Measurements from ENCODE around the gene PHACTR3.
"Not testable (repeated sequence)": the region's sequence is repeated elsewhere in the genome, so short reads cannot be mapped to it uniquely, and the experiment has no call there.

The PHACTR3 gene

DNA sequence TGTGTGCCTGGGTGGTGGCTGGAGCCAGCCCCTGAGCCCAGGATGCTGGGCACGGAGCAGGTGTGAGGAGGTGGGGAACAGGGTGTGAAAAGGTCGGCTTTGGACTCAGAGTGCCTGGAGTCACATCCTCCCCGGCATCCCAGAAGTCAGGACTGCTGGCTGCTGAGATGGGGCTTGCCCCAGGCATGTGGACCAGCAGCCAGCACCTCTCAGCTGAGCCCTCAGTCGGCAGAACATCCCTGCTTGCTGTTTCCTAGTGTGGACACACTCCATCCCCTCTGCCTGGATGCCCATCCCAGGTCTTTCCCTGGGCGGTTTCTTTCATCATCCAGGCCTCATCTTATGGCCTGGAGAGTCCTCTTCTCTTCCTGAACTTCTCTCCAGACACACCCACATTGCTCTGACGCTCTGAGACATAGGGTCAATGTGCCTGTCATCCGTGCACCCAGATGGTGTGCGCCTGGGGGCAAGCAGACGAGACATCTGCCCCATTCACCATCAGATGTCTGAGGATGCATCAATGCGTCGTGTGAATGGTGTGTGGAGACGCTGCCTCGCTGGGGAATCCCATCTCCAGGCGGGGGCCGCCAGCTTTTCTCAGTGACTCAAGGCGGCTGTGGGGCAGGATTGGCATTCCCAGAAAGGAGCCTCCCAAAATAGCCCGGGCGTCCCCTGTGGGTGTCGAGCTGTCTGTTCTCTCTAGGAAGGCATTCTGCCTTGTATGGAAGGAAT, 224.9 kb downstream of the PHACTR3 start:
- no peak for DNase-seq (ENCODE audit: low spot score)

DNA sequence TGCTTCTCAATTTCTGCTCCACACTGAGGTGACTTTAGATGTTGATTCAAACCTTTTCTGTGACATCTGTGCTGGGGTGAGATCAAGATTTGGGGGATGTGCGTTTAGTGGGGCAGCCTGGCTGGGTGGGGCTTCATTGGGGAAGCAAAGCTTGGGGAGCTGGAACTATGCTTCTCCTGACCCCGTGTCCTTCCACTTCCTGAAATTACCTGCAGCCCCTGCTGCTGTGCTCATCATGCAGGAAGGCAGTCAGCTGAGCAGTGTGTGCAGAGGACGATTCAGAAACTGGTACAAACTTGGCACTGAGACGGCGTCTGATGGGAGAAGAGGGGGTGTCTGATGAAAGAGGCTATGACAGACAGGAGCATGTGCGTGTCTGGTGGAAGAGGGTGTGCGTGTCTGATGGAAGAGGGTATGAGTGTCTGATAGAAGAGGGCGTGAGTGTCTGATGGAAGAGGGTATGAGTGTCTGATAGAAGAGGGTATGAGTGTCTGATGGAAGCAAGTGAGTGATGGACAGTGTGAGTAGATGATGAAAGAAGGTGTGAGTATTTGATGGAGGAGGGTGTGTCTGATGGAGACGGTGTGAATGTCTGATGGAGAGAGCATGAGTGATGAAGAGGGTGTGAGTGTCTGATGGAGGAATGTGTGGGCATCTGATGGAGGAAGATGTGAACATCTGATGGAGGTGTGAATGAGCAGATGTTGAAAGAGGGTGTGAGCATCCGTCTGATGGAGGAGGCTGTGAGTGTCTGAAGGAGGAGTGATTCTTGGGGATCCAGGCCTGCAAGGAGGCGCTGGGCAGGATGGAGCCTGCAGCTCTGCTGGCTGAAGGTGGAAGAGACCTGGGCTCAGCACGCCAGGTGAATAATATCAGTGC, 225.7 kb downstream of the PHACTR3 start:
- DNase-seq (ENCODE audit: low spot score) = no peak

DNA sequence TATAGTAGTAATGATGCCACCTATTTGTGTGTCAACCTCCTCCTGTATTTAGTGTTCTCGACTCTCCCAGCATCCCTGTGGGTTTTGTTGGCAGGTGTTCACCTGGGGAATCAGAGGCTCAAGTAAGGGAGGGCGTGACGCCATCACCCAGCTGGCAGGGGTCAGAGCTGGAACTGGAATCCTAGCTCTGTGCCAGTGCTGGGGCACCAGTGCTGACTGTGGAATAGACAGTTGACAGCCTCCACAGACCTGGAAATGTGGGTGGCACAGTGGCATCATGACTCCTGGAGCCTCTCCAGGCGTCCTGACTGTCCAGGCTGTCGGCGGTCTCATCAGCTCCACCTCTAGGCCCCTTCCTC, 226.3 kb downstream of the PHACTR3 start:
- DNase-seq (ENCODE audit: low spot score) = no peak

DNA sequence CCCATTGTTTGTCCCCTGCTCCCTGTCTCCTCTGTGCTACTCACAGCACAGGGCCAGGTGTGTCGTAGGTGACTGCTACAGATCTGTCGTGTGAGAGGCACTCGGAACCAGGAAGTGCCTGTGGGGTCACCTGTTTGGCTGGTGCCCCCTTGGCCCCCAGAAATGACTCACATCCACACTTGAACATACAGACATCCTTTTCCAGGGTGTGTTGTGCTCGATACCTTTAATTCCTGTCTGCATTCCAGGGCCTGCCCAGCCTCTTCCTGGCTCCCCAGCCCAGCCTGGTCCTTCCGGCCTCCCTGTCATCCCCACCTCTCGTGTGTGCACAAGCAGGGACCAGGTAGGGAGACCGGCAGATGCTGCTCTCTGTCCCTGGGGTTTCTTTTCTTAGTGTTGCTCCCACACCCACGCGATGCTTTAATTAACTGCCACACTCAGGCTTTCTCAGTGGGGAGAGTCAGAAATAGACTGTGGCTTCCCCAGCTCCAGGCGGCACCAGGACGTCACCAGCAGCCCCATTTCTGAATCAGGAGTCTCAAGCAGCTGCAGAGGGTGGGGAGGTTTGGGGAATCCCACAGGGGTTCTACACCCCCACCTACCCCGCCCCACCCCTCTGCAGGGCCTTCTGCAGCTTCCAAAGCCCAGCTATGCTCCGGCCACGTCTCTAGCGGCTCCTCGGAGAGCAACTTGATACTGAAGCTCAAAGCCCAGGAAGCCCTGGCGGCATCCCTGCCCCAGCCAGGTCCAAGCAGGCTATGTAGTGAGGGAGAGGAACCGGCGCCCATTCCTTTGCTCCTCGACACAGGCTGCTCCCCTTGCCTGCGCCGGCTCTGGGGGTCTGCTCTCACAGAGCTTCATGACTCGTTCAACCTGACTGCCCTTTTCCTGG, 226.9 kb downstream of the PHACTR3 start:
- no peak for DNase-seq (ENCODE audit: low spot score)

DNA sequence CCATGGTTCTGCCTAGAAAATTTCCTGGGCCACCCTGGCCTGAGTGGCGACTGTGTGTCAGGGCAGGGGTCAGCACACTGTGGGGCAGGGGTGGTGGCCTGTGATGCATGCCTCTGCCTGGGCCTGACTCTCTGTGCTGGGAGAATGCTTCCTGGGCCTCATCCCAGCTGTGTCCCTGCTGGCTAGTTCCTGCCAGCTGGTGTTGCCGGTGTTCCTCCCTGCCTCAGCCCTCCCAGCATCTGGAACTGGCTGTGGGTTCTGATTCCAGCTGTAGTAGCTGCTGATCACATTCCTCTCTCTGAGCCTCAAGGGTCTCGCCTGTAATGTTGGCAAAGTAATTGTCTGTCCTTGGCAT, 227.6 kb downstream of the PHACTR3 start:
- no peak for DNase-seq (ENCODE audit: low spot score)

DNA sequence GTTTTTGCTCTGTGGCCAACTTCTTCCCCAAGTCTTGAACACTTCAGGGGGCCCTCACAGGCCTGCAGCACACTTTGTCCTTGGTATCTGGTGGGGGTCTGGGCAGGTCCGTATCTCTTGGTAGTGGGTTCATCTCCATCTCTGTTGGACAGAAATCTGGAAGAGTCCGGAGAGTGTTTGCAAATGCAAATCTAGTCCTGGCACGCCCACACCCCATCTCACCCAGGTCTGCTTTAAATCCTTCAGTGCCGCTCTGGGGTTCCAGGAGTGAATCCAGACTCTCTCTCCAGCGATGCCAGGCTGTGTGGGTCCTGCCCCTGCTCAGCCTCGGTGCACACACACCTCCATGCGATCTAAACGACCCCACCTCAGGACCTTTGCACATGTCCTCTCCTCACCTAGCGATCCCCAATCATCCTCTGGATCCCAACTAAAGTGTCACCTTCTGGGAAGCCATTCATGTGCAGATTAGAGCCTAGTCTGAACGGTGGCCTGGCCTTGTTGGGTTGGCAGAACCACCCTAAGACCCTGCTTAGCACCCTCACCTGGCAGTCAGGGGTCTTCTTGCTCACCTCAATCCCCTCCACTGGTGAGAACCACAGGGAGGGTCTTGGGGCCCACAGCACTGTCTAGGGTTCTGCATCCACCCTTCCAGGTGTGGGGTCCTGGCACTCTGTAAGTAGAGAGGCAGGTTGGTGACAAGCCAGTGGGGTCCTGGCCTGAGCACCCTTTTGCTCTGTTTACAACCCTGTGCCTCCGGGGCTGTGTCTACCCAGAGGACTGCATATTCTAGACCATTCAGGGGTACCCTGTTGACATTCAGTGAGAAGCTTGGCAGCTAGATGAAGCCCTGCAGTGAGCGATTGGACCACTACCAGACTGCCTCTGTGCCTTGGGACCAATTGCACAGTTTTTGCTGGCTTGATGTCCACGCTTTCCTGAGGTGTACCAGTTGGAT, 228.3 kb downstream of the PHACTR3 start:
- DNase-seq (ENCODE audit: low spot score) = no peak

DNA sequence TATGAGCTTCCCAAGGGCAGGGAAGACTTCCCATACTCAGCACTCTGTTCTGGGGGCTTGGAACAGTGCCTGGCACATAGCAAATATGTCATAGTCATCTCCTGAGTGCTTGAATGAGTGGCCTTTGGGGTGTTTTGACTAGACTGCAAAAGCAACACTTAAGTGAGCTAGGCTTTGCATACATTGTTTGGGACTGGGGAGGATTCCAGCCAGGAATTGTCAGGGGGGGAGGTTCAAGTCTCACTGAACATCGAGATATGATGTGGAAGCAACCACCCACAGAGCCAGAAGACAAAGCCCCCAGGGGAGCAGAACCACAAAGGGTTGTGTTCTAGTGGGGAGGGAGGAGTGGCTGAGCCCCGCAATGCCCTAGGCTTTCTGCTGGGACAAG, 230.7 kb downstream of the PHACTR3 start:
- DNase-seq (ENCODE audit: low spot score) = no peak

DNA sequence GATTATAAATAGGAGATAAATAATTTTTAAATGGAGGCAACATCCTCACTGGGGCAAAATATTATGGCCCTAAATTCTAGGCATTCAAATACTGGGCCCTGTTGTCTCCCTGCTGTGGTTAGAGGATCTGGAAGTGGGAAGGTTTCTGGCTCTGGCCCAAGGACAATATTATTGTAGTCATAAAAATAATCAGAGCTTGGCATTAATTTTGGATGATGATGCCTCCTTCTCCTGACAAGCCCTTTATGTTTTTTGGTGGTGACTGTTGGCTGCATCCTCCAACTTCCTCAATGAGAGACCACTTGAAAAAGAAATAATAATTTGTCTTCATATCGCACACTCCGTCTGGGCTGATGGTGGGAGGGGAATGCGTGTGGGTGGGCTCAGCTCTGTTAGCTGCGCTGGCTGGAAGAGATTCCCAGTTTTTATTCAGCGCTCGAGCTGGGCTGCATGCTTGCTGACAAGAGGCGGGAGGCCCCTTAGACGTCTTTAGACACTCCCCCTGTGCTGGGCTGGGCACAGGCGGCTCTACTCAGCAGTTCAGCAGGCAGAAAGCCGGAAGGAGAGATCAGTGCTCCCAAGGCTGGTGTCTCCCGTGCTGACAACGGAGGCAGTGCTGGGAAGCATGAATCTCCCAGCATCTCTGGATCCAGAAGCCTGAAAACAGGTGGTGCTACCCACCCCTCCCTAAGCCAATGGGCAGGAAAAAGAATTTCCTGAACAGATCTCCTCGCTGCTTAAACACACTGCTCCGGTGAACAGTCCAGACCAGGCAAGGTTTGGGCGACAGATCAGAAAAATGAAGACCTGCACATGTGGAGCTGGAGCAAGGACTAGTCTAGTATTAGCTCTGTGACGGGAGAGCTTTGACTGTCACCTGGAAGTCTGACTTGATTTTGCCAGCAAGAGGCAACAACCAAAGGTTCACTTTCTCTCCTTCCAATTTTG, 231.4 kb downstream of the PHACTR3 start:
- DNase-seq (ENCODE audit: low spot score) = peak; percentile 60

DNA sequence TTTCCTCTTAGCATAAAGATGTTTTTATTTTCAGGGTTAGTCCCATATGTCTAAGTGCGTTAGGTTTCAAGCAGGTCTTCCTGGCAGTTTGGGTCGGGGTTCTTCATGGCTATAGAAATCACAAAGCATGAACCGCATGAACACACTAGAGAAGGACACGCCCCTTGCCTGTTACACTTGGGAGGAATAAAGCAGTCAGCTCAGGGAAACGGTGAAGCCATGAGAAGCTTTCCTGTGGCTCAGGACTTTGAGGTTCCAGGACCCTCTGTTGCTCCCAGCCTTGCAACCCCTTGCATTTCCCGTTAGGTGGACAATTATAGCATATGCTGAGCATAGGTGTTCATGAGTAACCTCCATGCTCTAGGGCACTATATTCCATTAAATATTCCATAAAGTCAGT, 232.4 kb downstream of the PHACTR3 start:
- no peak for DNase-seq (ENCODE audit: low spot score)

DNA sequence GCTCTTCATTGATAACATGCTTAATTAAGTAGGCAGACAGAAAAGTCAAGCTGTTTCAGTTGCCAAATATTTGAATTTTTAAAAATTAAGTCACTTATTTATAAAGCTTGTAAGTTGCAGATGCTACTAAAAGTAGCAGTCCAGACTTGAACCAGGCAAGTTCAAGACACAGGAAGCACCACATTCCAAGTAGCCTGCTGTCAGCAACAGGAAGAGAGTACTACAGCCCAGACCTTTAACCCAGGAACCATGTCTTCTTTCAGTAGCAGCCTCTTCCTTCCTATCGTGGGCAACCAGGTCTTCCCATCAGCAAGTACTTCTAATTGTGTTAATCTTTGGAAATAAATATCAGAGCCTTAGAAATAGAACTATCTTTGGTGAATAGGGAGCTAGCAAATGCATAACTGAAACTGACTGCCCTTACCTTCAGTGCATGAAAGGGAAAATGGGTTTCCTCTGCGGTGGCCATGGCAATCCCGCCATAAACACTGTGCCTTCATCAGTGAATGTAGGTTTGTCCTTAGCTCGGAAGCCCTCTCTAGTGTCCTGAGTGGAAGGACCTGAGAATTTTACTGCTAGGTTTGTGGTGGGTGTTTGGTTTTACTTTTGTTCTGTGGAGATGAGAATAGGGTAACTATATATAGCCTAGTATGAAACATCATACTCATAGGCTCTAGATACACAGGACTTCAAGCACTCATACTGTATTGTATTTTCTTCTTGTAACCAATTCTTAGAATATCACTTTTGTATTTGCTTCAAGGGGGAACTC, 233.5 kb downstream of the PHACTR3 start:
- DNase-seq (ENCODE audit: low spot score) = no peak

DNA sequence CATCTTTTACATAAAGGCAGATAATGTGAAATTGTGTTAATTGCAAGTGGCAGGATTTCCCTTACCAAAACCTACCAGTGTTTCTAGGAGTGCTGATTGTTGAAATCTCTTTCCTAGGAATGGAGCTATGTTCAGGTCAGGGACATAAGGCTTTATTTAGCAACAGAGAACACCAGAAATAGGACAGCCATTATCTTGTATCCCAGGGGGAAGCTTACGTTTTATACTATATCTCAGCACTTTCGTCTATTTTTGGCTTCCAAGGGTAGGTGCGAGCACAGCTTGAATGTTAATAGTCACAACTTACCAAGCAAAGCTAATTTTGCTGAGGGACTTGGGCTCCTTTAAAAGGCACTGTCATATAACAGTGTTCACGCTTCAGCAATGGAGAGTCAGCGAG, 235.1 kb downstream of the PHACTR3 start:
- DNase-seq (ENCODE audit: low spot score) = no peak

DNA sequence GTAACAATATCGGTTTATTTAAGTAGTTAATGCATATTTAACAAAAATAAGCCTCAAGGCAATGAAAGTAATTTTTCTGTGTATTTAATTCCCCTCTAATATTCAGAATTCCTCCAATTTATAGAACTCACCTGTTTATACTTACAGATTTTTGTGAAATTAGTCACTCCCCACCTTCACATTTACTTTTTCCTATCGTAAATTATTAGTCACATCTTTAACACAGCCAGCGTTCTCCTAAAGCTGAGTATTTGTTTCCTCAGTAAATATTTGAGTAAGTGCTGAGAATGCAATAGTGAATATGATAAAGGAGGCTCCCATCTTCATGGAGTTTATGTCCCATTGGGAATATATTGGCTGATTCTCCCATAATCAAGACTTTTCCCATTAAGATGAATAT, 241.1 kb downstream of the PHACTR3 start:
- no peak for DNase-seq (ENCODE audit: low spot score)

DNA sequence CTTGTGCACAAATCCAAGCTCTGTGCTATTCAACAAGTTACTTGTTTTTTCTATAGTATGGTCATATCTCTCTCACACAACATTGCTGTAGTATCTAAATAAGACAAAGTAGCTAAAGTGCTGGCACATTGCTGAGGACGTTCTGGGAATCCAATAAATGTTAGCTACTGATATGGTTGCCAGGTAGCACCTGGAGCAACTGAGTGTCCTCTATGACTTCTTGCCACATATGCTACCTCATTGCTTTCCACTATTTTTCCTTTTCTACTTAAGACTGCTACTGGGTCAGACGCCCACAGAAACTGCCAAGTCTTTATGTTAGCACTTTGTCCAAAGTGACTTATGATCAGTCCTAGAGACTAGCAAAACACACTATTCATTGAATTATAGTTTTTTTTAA, 243.8 kb downstream of the PHACTR3 start:
- no peak for DNase-seq (ENCODE audit: low spot score)

DNA sequence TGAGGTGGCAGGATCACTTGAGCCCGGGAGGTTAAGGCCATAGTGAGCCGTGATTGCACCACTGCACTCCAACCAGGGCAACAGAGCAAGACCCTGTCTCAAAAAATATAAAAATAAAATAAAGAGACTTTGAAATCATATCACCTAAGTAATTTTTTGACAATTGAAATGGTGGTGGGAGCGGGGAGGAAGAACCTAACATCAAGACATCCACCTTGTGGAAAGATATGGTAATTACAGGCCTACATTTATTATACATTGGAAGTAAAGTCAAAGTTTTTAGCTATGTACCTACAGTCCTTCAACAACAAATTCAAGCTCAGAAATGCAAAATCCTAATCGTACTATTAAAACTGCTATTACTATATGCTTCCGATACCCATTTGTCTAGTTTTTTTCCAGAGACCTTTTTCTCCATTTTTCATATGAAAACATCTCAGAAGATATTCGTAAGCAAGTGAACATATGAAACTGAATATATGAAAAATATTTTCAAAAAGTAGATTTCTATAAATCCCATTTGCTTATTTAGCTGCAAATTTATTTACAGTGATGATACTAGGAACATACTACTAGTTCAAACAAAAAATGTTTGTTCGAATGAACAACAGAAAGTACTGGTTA, 245.8 kb downstream of the PHACTR3 start:
- DNase-seq (ENCODE audit: low spot score) = no peak

DNA sequence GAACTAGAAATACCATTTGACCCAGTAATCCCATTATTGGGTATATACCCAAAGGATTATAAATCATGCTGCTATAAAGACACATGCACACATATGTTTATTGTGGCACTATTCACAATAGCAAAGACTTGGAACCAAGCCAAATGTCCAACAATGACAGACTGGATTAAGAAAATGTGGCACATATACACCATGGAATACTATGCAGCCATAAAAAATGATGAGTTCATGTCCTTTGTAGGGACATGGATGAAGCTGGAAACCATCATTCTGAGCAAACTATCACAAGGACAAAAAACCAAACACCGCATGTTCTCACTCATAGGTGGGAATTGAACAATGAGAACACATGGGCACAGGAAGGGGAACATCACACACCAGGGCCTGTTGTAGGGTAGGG, 252.2 kb downstream of the PHACTR3 start:
- not testable (repeated sequence) for DNase-seq (ENCODE audit: low spot score)

DNA sequence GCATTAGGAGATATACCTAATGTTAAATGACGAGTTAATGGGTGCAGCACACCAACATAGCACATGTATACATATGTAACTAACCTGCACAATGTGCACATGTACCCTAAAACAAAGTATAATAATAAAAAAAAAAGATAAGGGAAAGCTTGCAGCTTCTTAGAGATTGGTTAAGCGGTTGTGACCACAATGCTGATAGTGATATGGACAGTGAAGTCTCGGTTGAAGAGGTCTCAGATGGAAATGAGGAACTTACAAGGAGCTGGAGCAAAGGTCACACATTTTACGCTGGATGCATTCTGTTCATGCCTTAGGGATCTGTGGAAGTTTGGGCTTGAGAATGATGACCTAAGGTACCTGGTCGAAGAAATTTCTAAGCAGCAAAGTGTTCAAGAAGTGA, 252.6 kb downstream of the PHACTR3 start:
- not testable (repeated sequence) for DNase-seq (ENCODE audit: low spot score)

DNA sequence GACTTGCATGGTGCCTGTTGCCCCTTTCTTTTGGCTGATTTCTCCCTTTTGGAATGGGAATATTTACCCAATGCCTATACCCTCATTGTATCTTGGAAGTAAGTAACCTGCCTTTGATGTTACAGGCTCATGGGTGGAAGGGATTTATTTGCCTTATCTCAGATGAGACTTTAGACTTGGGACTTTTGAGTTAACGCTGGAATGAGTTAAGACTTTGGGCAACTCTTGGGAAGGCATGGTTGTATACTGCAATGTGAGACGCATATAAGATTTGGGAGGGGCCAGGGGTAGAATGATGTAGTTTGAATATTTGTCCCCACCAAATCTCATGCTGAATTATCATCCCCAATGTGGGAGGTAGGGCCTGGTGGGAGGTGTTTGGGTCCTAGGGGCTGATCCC, 253.6 kb downstream of the PHACTR3 start:
- no peak for DNase-seq (ENCODE audit: low spot score)

DNA sequence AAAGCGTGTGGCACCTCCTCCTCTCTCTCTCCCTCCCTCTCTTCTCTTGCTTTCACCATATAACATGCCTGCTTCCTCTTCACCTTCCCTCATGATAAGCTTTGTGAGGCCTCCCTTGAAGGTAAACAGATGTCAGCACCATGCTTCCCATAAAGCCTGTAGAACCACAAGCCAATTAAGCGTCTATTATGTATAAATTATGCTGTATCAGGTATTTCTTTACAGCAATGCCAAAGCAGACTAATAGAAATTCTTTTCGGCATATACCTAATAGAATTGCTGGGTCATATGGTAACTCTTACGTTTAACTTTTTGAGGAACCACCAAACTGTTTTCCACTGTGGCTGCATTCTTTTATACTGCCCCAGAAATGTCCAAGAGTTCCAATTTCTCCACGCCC, 254.1 kb downstream of the PHACTR3 start:
- DNase-seq (ENCODE audit: low spot score) = no peak

DNA sequence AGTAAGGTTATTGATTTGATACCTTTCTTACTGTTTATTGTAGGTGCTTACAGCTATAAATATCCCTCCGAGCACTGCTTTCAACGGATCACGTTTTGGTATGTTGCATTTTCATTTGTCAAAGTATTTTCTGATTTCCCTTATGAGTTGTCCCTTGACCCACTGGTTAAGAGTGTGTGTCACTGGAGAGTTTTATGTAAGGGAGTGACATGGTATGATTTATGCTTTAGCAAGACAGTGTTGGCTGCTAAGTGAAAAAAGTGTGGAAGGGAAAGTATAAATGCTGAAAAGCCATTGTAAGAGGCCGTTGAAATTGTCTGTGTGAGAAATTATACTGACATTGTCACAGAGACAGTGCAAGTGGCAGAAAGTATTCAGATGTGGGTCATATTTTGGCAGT, 257.1 kb downstream of the PHACTR3 start:
- DNase-seq (ENCODE audit: low spot score) = no peak
